ENCODE measurements around the gene SMG9. TPM values are rescaled to one million over a fixed set of nuclear protein-coding genes. Genes with fewer than 3 reads are reported as not detected.
"Not testable (repeated sequence)": the region's sequence is repeated elsewhere in the genome, so short reads cannot be mapped to it uniquely, and the experiment has no call there.

The SMG9 gene
- total RNA-seq, 4 donors from 2014 or later, result 7.5 to 25.6 (median 22.3) TPM

GRCh38 chr19:43767316-43767715, 12.6 kb upstream of the SMG9 start:
- no peak for TF ChIP-seq EP300 (IDR thresholded peaks at IDR 0.05)
- TF ChIP-seq POLR2AphosphoS5 (IDR thresholded peaks at IDR 0.05), result no peak
- TF ChIP-seq POLR2A (IDR thresholded peaks at IDR 0.05; ENCODE audit: low read depth), result no peak
- no peak for TF ChIP-seq CTCF (IDR thresholded peaks at IDR 0.05)
- peaks cover 0 to 25% (median 19%) of the 10 kb centered on the region in 4 donors for H3K4me1 ChIP-seq
- no peaks in the 10 kb centered on the region for H3K9me3 ChIP-seq
- 78% methylated on average over 4 of the region's 7 CpGs for WGBS
- no peak for DNase-seq (ENCODE audit: extremely low spot score)
- H3K4me3 ChIP-seq, result no peak overlapping the region
- intact Hi-C loops (cut with DNase I), result no loop called here
- no peak overlapping the region for H3K27ac ChIP-seq (replicated peaks in 1 of 4)
- no peaks in the 10 kb centered on the region for H3K36me3 ChIP-seq
- peaks cover 0 to 5% (median 0%) of the 10 kb centered on the region in 4 donors for H3K27me3 ChIP-seq

GRCh38 chr19:43766755-43767043, 11.9 kb upstream of the SMG9 start:
- Histone ChIP-seq H3K9me3 (no peaks in the 10 kb centered on the region), H3K27ac (replicated peaks in 1 of 4) (no peak overlapping the region), H3K4me1 (peaks cover 0 to 25% (median 19%) of the 10 kb centered on the region in 4 donors), H3K27me3 (peaks cover 0 to 5% (median 0%) of the 10 kb centered on the region in 4 donors), H3K36me3 (no peaks in the 10 kb centered on the region), H3K4me3 (no peak overlapping the region)
- TF ChIP-seq EP300 (IDR thresholded peaks at IDR 0.05), result no peak
- TF ChIP-seq CTCF (IDR thresholded peaks at IDR 0.05), result no peak
- no peak for TF ChIP-seq POLR2A (IDR thresholded peaks at IDR 0.05; ENCODE audit: low read depth)
- TF ChIP-seq POLR2AphosphoS5 (IDR thresholded peaks at IDR 0.05), result no peak
- whole genome bisulfite sequencing, result 68% methylated on average over 3 of the region's 4 CpGs
- intact Hi-C loops (cut with DNase I), result no loop called here
- no peak for DNase-seq (ENCODE audit: extremely low spot score)

- peaks cover 0 to 25% (median 19%) of the 10 kb centered on the region in 4 donors for H3K4me1 ChIP-seq
- H3K36me3 ChIP-seq, result no peaks in the 10 kb centered on the region
- 43% methylated on average over 16 of the region's 16 CpGs for WGBS
- peak overlapping the region; percentile 48 to 75 (median 62) for H3K27ac ChIP-seq (replicated peaks in 1 of 4)
- no peak for DNase-seq (ENCODE audit: extremely low spot score)
- H3K27me3 ChIP-seq, result peaks cover 0 to 5% (median 0%) of the 10 kb centered on the region in 4 donors
- no peak overlapping the region for H3K4me3 ChIP-seq
- no peak for TF ChIP-seq EP300 (IDR thresholded peaks at IDR 0.05)
- peak; percentile 34 to 49 for TF ChIP-seq POLR2AphosphoS5 (IDR thresholded peaks at IDR 0.05)
- intact Hi-C loops (cut with DNase I), result no loop called here
- no peaks in the 10 kb centered on the region for H3K9me3 ChIP-seq
Measured at GRCh38 chr19:43765109-43765876, 10.5 kb upstream of the SMG9 start.

- H3K9me3 ChIP-seq; intact Hi-C loops (cut with DNase I); H3K36me3 ChIP-seq; DNase-seq (ENCODE audit: extremely low spot score); H3K27me3 ChIP-seq; H3K4me3 ChIP-seq: not testable (repeated sequence)
- H3K27ac ChIP-seq (replicated peaks in 1 of 4), result peak overlapping the region; percentile 48 to 75 (median 62)
- peaks cover 0 to 25% (median 19%) of the 10 kb centered on the region in 4 donors for H3K4me1 ChIP-seq
- 72% methylated on average over 8 of the region's 8 CpGs for WGBS
Measured at GRCh38 chr19:43764684-43765083, 9.9 kb upstream of the SMG9 start.

GRCh38 chr19:43763473-43763939, 8.7 kb upstream of the SMG9 start:
- no peak for DNase-seq (ENCODE audit: extremely low spot score)

More at GRCh38 chr19:43763473-43763939, 8.7 kb upstream of the SMG9 start:
- peak overlapping the region in 1 of 4 donors; percentile 46 for H3K27ac ChIP-seq (replicated peaks in 1 of 4)
- H3K4me1 ChIP-seq, result peaks cover 0 to 25% (median 19%) of the 10 kb centered on the region in 4 donors
- H3K9me3 ChIP-seq, result no peaks in the 10 kb centered on the region
- intact Hi-C loops (cut with DNase I), result no loop called here
- H3K27me3 ChIP-seq, result peaks cover 0 to 5% (median 0%) of the 10 kb centered on the region in 4 donors
- H3K36me3 ChIP-seq, result no peaks in the 10 kb centered on the region
- H3K4me3 ChIP-seq, result no peak overlapping the region
- 55% methylated on average over 3 of the region's 3 CpGs for WGBS
- TF ChIP-seq POLR2AphosphoS5 (IDR thresholded peaks at IDR 0.05) (no peak), POLR2A (IDR thresholded peaks at IDR 0.05; ENCODE audit: low read depth) (no peak), EP300 (IDR thresholded peaks at IDR 0.05) (no peak), CTCF (IDR thresholded peaks at IDR 0.05) (no peak)
